Stimulated activated CD4-positive, alpha-beta T cell treated with anti-CD3 and anti-CD28 coated beads, Interleukin-4, amount 100 ng/mL, for 1 hour (primary cell): ENCODE results near the gene TBCA.

Source experiments
- DNase-seq: peaks from one replicate; pipeline ENCODE4 v3.0.0-alpha.2; 2020

The TBCA gene

DNA sequence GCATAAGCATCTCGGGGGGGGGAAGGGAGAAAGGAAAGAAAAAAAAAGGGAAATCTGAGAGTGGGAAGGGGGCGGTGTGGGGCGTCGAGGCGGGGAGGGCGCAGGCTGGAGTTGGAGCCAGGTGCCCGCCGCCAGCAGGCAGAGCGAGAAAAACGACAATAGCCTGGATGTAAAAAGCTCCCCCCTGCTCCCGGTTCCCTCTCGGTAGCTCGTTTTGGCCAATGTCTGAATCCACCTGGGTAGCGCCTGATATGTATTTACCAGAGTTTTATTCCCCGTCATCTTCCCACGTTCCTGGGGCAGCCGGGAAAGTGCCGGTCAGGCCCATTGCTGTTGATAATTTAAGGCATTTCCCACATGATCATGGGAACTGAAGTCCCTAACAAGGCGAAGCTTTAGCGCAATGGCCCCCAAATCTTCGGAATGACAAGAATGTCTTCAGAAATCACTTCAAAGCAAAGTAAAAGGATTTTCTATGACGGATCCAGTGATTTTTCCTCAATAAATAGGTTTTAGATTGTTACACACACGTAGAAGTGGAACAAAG lies 134.7 kb downstream of the TBCA start:
- DNase-seq, result no peak
